HG03039 (cell line): ENCODE measurements around the gene BFAR.
"Not testable (repeated sequence)": the region's sequence is repeated elsewhere in the genome, so short reads cannot be mapped to it uniquely, and the experiment has no call there.

Experiments used
- ATAC-seq: cut with Tn5 transposase; IDR thresholded peaks from one replicate; pipeline ENCODE4 v1.9.1; 2021; ENCODE audit warnings: mild to moderate bottlenecking, moderate library complexity; ENCODE audit not compliant: unreplicated experiment

Gene BFAR

GRCh38 chr16:14685870-14686793 lies 53.4 kb downstream of the BFAR start:
- ATAC-seq, result not testable (repeated sequence)

GRCh38 chr16:14694129-14694528 lies 61.4 kb downstream of the BFAR start, which contains the start of gene PLA2G10:
Gene PLA2G10 (minus strand): TSS chr16:14694308. CDS start chr16:14694229, 79 bp downstream.
- not testable (repeated sequence) for ATAC-seq

- not testable (repeated sequence) for ATAC-seq
These were observed 69.1 kb downstream of the BFAR start for GRCh38 chr16:14701859-14702258.

- not testable (repeated sequence) for ATAC-seq
These were observed 69.9 kb downstream of the BFAR start for GRCh38 chr16:14702672-14703071.

- peak; percentile 92 for ATAC-seq
These were observed 70.6 kb downstream of the BFAR start, which contains the start of gene NPIPA3 for GRCh38 chr16:14703156-14704011. Gene NPIPA3 (plus strand): TSS chr16:14703411. CDS start chr16:14708944, 5,533 bp downstream.
